Mucosa of stomach (tissue), 1 donor: Measurements from ENCODE around the gene C20orf202.
A peak's percentile ranks its signal among the peaks of the same experiment; 100 is the strongest.

Experiments
- H3K27me3 ChIP-seq: one replicate; pipeline ENCODE4 v1.7.0; 2013; ENCODE audit warnings: mild to moderate bottlenecking, low read length; ENCODE audit not compliant: control insufficient read depth, insufficient read depth
- H3K36me3 ChIP-seq: one replicate; pipeline ENCODE4 v1.7.0; 2013; ENCODE audit warnings: low read length; ENCODE audit not compliant: control insufficient read depth, insufficient read depth
- H3K4me1 ChIP-seq: one replicate; pipeline ENCODE4 v1.7.0; 2013; ENCODE audit warnings: mild to moderate bottlenecking, low read length; ENCODE audit not compliant: control insufficient read depth, insufficient read depth
- H3K4me3 ChIP-seq: one replicate; pipeline ENCODE4 v1.7.0; 2013; ENCODE audit warnings: low read length
- H3K9ac ChIP-seq: one replicate; pipeline ENCODE4 v1.7.0; 2013; ENCODE audit warnings: mild to moderate bottlenecking, low read length, moderate library complexity
- H3K9me3 ChIP-seq: one replicate; pipeline ENCODE4 v1.7.0; 2013; ENCODE audit warnings: mild to moderate bottlenecking, low read length, moderate library complexity; ENCODE audit not compliant: control insufficient read depth
- donor health status: Pancreatic carcinoma.

Gene C20orf202

GRCh38 chr20:1169224-1169623 is 34.0 kb upstream of the C20orf202 start:
- Histone ChIP-seq H3K9me3 (no peaks in the 10 kb centered on the region), H3K9ac (no peak overlapping the region), H3K4me1 (no peaks in the 10 kb centered on the region), H3K27me3 (no peaks in the 10 kb centered on the region), H3K36me3 (peaks cover 15% of the 10 kb centered on the region), H3K4me3 (no peak overlapping the region)

- Histone ChIP-seq H3K4me1 (no peaks in the 10 kb centered on the region), H3K9ac (no peak overlapping the region), H3K9me3 (no peaks in the 10 kb centered on the region), H3K4me3 (no peak overlapping the region), H3K36me3 (peaks cover under 1% of the 10 kb centered on the region), H3K27me3 (no peaks in the 10 kb centered on the region)
Measured at GRCh38 chr20:1171461-1172093, 31.7 kb upstream of the C20orf202 start.

GRCh38 chr20:1173698-1174097 is 29.6 kb upstream of the C20orf202 start:
- H3K36me3 ChIP-seq, result no peaks in the 10 kb centered on the region
- H3K4me1 ChIP-seq, result no peaks in the 10 kb centered on the region
- no peak overlapping the region for H3K4me3 ChIP-seq
- H3K27me3 ChIP-seq, result no peaks in the 10 kb centered on the region
- no peak overlapping the region for H3K9ac ChIP-seq
- H3K9me3 ChIP-seq, result no peaks in the 10 kb centered on the region

GRCh38 chr20:1174787-1175186 is 28.5 kb upstream of the C20orf202 start:
- Histone ChIP-seq H3K9me3 (no peaks in the 10 kb centered on the region), H3K4me3 (no peak overlapping the region), H3K4me1 (no peaks in the 10 kb centered on the region), H3K9ac (no peak overlapping the region), H3K27me3 (no peaks in the 10 kb centered on the region), H3K36me3 (no peaks in the 10 kb centered on the region)

- peaks cover 6% of the 10 kb centered on the region for H3K36me3 ChIP-seq
- H3K27me3 ChIP-seq, result no peaks in the 10 kb centered on the region
- H3K4me3 ChIP-seq, result no peak overlapping the region
- H3K9ac ChIP-seq, result no peak overlapping the region
- H3K9me3 ChIP-seq, result no peaks in the 10 kb centered on the region
- no peaks in the 10 kb centered on the region for H3K4me1 ChIP-seq
Measured at GRCh38 chr20:1177680-1178079, 25.6 kb upstream of the C20orf202 start.

- no peaks in the 10 kb centered on the region for H3K4me1 ChIP-seq
- H3K9ac ChIP-seq, result no peak overlapping the region
- no peak overlapping the region for H3K4me3 ChIP-seq
- peaks cover 6% of the 10 kb centered on the region for H3K36me3 ChIP-seq
- H3K9me3 ChIP-seq, result no peaks in the 10 kb centered on the region
- H3K27me3 ChIP-seq, result peaks cover 2% of the 10 kb centered on the region
Measured at GRCh38 chr20:1178103-1178502, 25.2 kb upstream of the C20orf202 start.

GRCh38 chr20:1178623-1179022 is 24.6 kb upstream of the C20orf202 start:
- peaks cover 8% of the 10 kb centered on the region for H3K27me3 ChIP-seq
- peaks cover 6% of the 10 kb centered on the region for H3K36me3 ChIP-seq

GRCh38 chr20:1180949-1181348 is 22.3 kb upstream of the C20orf202 start:
- no peak overlapping the region for H3K4me3 ChIP-seq
- H3K4me1 ChIP-seq, result peaks cover 3% of the 10 kb centered on the region
- peaks cover 24% of the 10 kb centered on the region for H3K27me3 ChIP-seq
- no peak overlapping the region for H3K9ac ChIP-seq
- no peaks in the 10 kb centered on the region for H3K9me3 ChIP-seq
- peaks cover 6% of the 10 kb centered on the region for H3K36me3 ChIP-seq

More at GRCh38 chr20:1178623-1179022, 24.6 kb upstream of the C20orf202 start:
- Histone ChIP-seq H3K4me3 (no peak overlapping the region), H3K9ac (no peak overlapping the region), H3K4me1 (no peaks in the 10 kb centered on the region), H3K9me3 (no peaks in the 10 kb centered on the region)

GRCh38 chr20:1182106-1182505 is 21.1 kb upstream of the C20orf202 start:
- Histone ChIP-seq H3K4me1 (peaks cover 14% of the 10 kb centered on the region), H3K36me3 (peaks cover 6% of the 10 kb centered on the region), H3K27me3 (peaks cover 27% of the 10 kb centered on the region), H3K9ac (no peak overlapping the region), H3K9me3 (no peaks in the 10 kb centered on the region), H3K4me3 (no peak overlapping the region)

- Histone ChIP-seq H3K9me3 (no peaks in the 10 kb centered on the region), H3K36me3 (peaks cover 6% of the 10 kb centered on the region), H3K9ac (no peak overlapping the region), H3K4me1 (peaks cover 23% of the 10 kb centered on the region), H3K4me3 (no peak overlapping the region), H3K27me3 (peaks cover 27% of the 10 kb centered on the region)
Measured at GRCh38 chr20:1183153-1183552, 20.1 kb upstream of the C20orf202 start.

GRCh38 chr20:1184260-1184637 is 19.0 kb upstream of the C20orf202 start:
- H3K4me1 ChIP-seq, result peaks cover 28% of the 10 kb centered on the region
- H3K27me3 ChIP-seq, result peaks cover 27% of the 10 kb centered on the region
- no peak overlapping the region for H3K4me3 ChIP-seq
- H3K9me3 ChIP-seq, result no peaks in the 10 kb centered on the region
- H3K9ac ChIP-seq, result peak overlapping the region; percentile 20
- peaks cover 6% of the 10 kb centered on the region for H3K36me3 ChIP-seq

- peaks cover 27% of the 10 kb centered on the region for H3K27me3 ChIP-seq
- peak within 1 kb of the TSS; percentile 20 for H3K9ac ChIP-seq
- peaks cover 28% of the 10 kb centered on the region for H3K4me1 ChIP-seq
- H3K9me3 ChIP-seq, result no peaks in the 10 kb centered on the region
- peaks cover 6% of the 10 kb centered on the region for H3K36me3 ChIP-seq
- H3K4me3 ChIP-seq, result no peak within 1 kb of the TSS
Measured at GRCh38 chr20:1184638-1185315, 18.5 kb upstream of the C20orf202 start, which contains the start of gene TMEM74B. TMEM74B (minus strand) TSS chr20:1184981; CDS start chr20:1183801, 1,180 bp downstream.
